H9 (cell line): ENCODE results near the gene ZNF628. TPM values are rescaled to one million over a fixed set of nuclear protein-coding genes. Genes with fewer than 3 reads are reported as not detected.
A peak's percentile ranks its signal among the peaks of the same experiment; 100 is the strongest.

Source experiments
- DNase-seq: peaks from one replicate; pipeline ENCODE4 v3.0.0-alpha.2; 2017
- H2AFZ ChIP-seq: one replicate; pipeline ENCODE4 v1.6.1; 2013; ENCODE audit warnings: mild to moderate bottlenecking, low read length, control low read depth, moderate library complexity
- H2AK5ac ChIP-seq: 2 replicates; pipeline ENCODE4 v1.6.1; 2013; ENCODE audit warnings: low read length, control low read depth, mixed read lengths; ENCODE audit not compliant: insufficient read length
- H2BK120ac ChIP-seq: one replicate; pipeline ENCODE4 v1.6.1; 2013; ENCODE audit warnings: low read depth, mild to moderate bottlenecking, low read length, control low read depth, inconsistent platforms; ENCODE audit not compliant: poor library complexity, severe bottlenecking
- H2BK12ac ChIP-seq: 2 replicates; pipeline ENCODE4 v1.6.1; 2013; ENCODE audit warnings: low read length, control low read depth, mixed read lengths, low read depth; ENCODE audit not compliant: insufficient read length
- H2BK15ac ChIP-seq: 2 replicates; pipeline ENCODE4 v1.6.1; 2013; ENCODE audit warnings: low read depth, low read length, control low read depth
- H2BK20ac ChIP-seq: one replicate; pipeline ENCODE4 v1.6.1; 2013; ENCODE audit warnings: low read depth, mild to moderate bottlenecking, low read length, control low read depth, inconsistent platforms; ENCODE audit not compliant: poor library complexity, severe bottlenecking
- H2BK5ac ChIP-seq: 2 replicates; pipeline ENCODE4 v1.6.1; 2013; ENCODE audit warnings: low read length, control low read depth, mixed read lengths; ENCODE audit not compliant: insufficient read length
- H3K14ac ChIP-seq: 2 replicates; pipeline ENCODE4 v1.6.1; 2013; ENCODE audit warnings: low read length, control low read depth; ENCODE audit not compliant: insufficient read depth
- H3K18ac ChIP-seq: 2 replicates; pipeline ENCODE4 v1.6.1; 2013; ENCODE audit warnings: low read depth, mild to moderate bottlenecking, mixed read lengths, low read length, control low read depth; ENCODE audit not compliant: insufficient read length
- H3K23ac ChIP-seq: 2 replicates; pipeline ENCODE4 v1.6.1; 2013; ENCODE audit warnings: low read length, control low read depth, mixed read lengths, low read depth; ENCODE audit not compliant: insufficient read length
- H3K23me2 ChIP-seq: 2 replicates; pipeline ENCODE4 v1.6.1; 2013; ENCODE audit warnings: low read depth, mild to moderate bottlenecking, mixed read lengths, low read length, control low read depth; ENCODE audit not compliant: insufficient read length, poor library complexity, severe bottlenecking
- H3K27ac ChIP-seq: 2 replicates; pipeline ENCODE4 v1.5.1; 2013; ENCODE audit warnings: low read length, control low read depth, mixed read lengths, low read depth; ENCODE audit not compliant: insufficient read length
- H3K27me3 ChIP-seq: 2 replicates; pipeline ENCODE4 v1.6.1; 2013; ENCODE audit warnings: low read length, control low read depth, inconsistent platforms; ENCODE audit not compliant: insufficient read depth
- H3K4ac ChIP-seq: 2 replicates; pipeline ENCODE4 v1.6.1; 2013; ENCODE audit warnings: low read depth, mild to moderate bottlenecking, control low read depth, inconsistent platforms, low read length, moderate library complexity
- H3K4me1 ChIP-seq: 2 replicates; pipeline ENCODE4 v1.6.1; 2013; ENCODE audit warnings: low read length, control low read depth, inconsistent platforms; ENCODE audit not compliant: insufficient read depth
- H3K4me2 ChIP-seq: 2 replicates; pipeline ENCODE4 v1.6.1; 2013; ENCODE audit warnings: low read length, control low read depth, mixed read lengths; ENCODE audit not compliant: insufficient read length, insufficient read depth
- H3K56ac ChIP-seq: 2 replicates; pipeline ENCODE4 v1.6.1; 2013; ENCODE audit warnings: low read depth, mild to moderate bottlenecking, mixed read lengths, low read length, control low read depth; ENCODE audit not compliant: insufficient read length
- H3K79me1 ChIP-seq: 2 replicates; pipeline ENCODE4 v1.6.1; 2013; ENCODE audit warnings: low read depth, mild to moderate bottlenecking, moderate library complexity, low read length, control low read depth, inconsistent platforms; ENCODE audit not compliant: insufficient read depth, poor library complexity, severe bottlenecking
- H3K79me2 ChIP-seq: 2 replicates; pipeline ENCODE4 v1.6.1; 2013; ENCODE audit warnings: low read length, control low read depth, inconsistent platforms; ENCODE audit not compliant: insufficient read depth
- H3K9ac ChIP-seq: 2 replicates; pipeline ENCODE4 v1.6.1; 2013; ENCODE audit warnings: low read length, control low read depth, mixed read lengths; ENCODE audit not compliant: insufficient read length; ENCODE audit errors: extremely low read depth
- H3K9me3 ChIP-seq: one replicate; pipeline ENCODE4 v1.6.1; 2013; ENCODE audit warnings: low read depth, low read length, inconsistent platforms; ENCODE audit not compliant: control insufficient read depth
- H3T11ph ChIP-seq: one replicate; pipeline ENCODE4 v1.6.1; 2013; ENCODE audit warnings: mild to moderate bottlenecking, low read length, control low read depth, inconsistent platforms
- H4K20me1 ChIP-seq: one replicate; pipeline ENCODE4 v1.6.1; 2013; ENCODE audit not compliant: control insufficient read depth, insufficient read length, insufficient read depth
- H4K5ac ChIP-seq: 2 replicates; pipeline ENCODE4 v1.6.1; 2013; ENCODE audit warnings: low read depth, mild to moderate bottlenecking, mixed read lengths, low read length, control low read depth; ENCODE audit not compliant: insufficient read length
- H4K8ac ChIP-seq: replicated peaks from 2 replicates; pipeline ENCODE4 v1.6.1; 2013; ENCODE audit warnings: low read length, control low read depth, mixed read lengths, low read depth; ENCODE audit not compliant: insufficient read length
- H4K91ac ChIP-seq: 2 replicates; pipeline ENCODE4 v1.6.1; 2013; ENCODE audit warnings: low read depth, mild to moderate bottlenecking, moderate library complexity, mixed read lengths, low read length, control low read depth; ENCODE audit not compliant: insufficient read length
- H3K27ac Mint-ChIP-seq, 3 experiments: 2 replicates in 2 of 3; 3 replicates in 1 of 3; pipeline ENCODE4 v1.8.0; 2020 to 2021; ENCODE audit warnings: mixed read lengths in 3 of 3, mild to moderate bottlenecking in 1 of 3, moderate library complexity in 1 of 3
- H3K27me3 Mint-ChIP-seq: 2 replicates; pipeline ENCODE4 v1.8.0; 2021; ENCODE audit warnings: low read depth, mild to moderate bottlenecking, moderate library complexity, mixed read lengths
- H3K36me3 Mint-ChIP-seq, 3 experiments: 2 replicates in 2 of 3; 3 replicates in 1 of 3; pipeline ENCODE4 v1.8.0; 2020 to 2021; ENCODE audit warnings: low read depth in 3 of 3, mixed read lengths in 3 of 3; ENCODE audit not compliant: insufficient read depth in 1 of 3
- H3K4me1 Mint-ChIP-seq, 2 experiments: 2 replicates each; pipeline ENCODE4 v1.8.0; 2020; ENCODE audit warnings: mixed read lengths in 2 of 2
- H3K4me3 Mint-ChIP-seq, 2 experiments: 2 replicates in 1 of 2; 3 replicates in 1 of 2; pipeline ENCODE4 v1.8.0; 2020 to 2021; ENCODE audit warnings: mild to moderate bottlenecking in 2 of 2, mixed read lengths in 2 of 2, moderate library complexity in 1 of 2
- H3K9me3 Mint-ChIP-seq, 2 experiments: 2 replicates in 1 of 2; 3 replicates in 1 of 2; pipeline ENCODE4 v1.8.0; 2020; ENCODE audit warnings: mild to moderate bottlenecking in 2 of 2, mixed read lengths in 2 of 2, moderate library complexity in 1 of 2
- WGBS: extraction: QIAGEN DNeasy Blood & Tissue Kit; methylation state at CpG from one replicate; pipeline ENCODE4 v1.1.7; 2013; ENCODE audit warnings: missing lambda C conversion rate, low lambda C conversion rate, mixed read lengths; ENCODE audit not compliant: insufficient read length; ENCODE audit errors: extremely low coverage; 5-methylcytosine and 5-hydroxymethylcytosine counted together
- total RNA-seq: library from RNA; stranded (reverse); gene quantifications from 2 replicates; pipeline ENCODE4 v1.2.1, GENCODE V29; 2021
- TF ChIP-seq, protein P1 (sequence below): fragments of 200-600 bp; sonication (generic); conservative IDR thresholded peaks from 3 replicates; pipeline ENCODE4 v1.8.0; 2021; ENCODE audit warnings: antibody characterized with exemption, mild to moderate bottlenecking

The ZNF628 gene
- total RNA-seq, 1 experiment from 2014 or later: 16.6 TPM

DNA sequence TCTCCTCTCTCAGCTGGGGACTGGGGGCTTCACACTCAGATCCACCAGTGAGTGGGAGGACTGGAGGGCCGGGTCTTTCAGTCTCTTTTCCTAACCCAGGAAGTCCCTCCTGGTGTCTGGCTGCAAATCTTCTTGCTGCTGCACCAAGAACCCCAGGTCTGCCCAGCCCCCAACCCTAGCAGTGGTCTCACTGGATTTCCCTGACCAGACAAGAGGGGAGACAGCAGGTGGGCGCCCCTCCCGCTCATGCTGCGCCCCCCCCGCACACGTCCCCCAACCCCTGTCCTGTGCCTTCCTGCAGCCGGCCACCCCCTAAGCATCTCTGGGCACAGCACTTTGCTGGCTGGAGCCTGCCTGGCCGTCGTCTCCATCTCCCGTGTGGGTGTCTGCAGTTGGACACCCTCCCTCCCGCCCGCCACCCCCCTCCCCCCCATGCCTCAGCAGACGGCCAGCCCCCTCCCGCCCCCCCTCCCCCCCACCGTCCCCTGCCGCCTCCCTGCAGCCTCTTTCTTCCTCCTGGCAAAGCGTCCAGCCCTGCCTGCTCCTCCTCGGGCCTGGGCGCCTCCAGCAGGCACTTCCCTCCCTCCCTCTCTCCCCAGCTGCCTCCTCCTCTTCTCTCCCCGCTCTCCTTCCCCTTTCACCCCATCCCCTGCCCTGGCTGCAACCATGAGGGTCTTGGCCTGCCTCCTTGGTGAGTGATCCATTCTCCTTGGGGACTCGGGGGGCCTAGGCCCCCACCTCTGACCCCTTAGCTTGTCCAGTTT is 11.7 kb downstream of the ZNF628 start, which contains the start of gene SSC5D:
Gene SSC5D, plus strand, starts transcription at position 513 of the 764 bp plus-strand sequence. Its CDS starts 154 bp downstream, at position 667.
- no peak within 1 kb of the TSS for H4K8ac ChIP-seq
- H2AFZ ChIP-seq: no peak within 1 kb of the TSS
- no peak within 1 kb of the TSS for H3T11ph ChIP-seq
- H3K9ac ChIP-seq: no peak within 1 kb of the TSS
- no peak within 1 kb of the TSS for H2BK12ac ChIP-seq
- Mint-ChIP-seq H3K36me3 (peaks cover 0 to 5% (median 0%) of the 10 kb centered on the region in 3 experiments; a peak in 3 of 7 replicates), H3K27me3 (peaks cover 7% of the 10 kb centered on the region), H3K27ac (peak within 1 kb of the TSS; percentile 73 to 92 (median 82); a peak in 5 of 7 replicates), H3K4me3 (peak within 1 kb of the TSS; percentile 46 to 75), H3K9me3 (no peaks in the 10 kb centered on the region), H3K4me1 (peaks cover 16 to 35% of the 10 kb centered on the region in 2 experiments)
- TF ChIP-seq, protein P1, sequence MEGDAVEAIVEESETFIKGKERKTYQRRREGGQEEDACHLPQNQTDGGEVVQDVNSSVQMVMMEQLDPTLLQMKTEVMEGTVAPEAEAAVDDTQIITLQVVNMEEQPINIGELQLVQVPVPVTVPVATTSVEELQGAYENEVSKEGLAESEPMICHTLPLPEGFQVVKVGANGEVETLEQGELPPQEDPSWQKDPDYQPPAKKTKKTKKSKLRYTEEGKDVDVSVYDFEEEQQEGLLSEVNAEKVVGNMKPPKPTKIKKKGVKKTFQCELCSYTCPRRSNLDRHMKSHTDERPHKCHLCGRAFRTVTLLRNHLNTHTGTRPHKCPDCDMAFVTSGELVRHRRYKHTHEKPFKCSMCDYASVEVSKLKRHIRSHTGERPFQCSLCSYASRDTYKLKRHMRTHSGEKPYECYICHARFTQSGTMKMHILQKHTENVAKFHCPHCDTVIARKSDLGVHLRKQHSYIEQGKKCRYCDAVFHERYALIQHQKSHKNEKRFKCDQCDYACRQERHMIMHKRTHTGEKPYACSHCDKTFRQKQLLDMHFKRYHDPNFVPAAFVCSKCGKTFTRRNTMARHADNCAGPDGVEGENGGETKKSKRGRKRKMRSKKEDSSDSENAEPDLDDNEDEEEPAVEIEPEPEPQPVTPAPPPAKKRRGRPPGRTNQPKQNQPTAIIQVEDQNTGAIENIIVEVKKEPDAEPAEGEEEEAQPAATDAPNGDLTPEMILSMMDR: no peak
- H3K79me2 ChIP-seq: no peaks in the 10 kb centered on the region
- no peak within 1 kb of the TSS for H2AK5ac ChIP-seq
- no peak within 1 kb of the TSS for H3K23ac ChIP-seq
- no peak within 1 kb of the TSS for H3K18ac ChIP-seq
- WGBS: no CpG with 5 or more reads among the region's 21 CpGs
- H3K56ac ChIP-seq: no peak within 1 kb of the TSS
- no peak within 1 kb of the TSS for H2BK5ac ChIP-seq
- H2BK20ac ChIP-seq: no peak within 1 kb of the TSS
- no peak within 1 kb of the TSS for H3K27ac ChIP-seq
- H3K27me3 ChIP-seq: no peaks in the 10 kb centered on the region
- H2BK15ac ChIP-seq: no peak within 1 kb of the TSS
- H3K9me3 ChIP-seq: no peaks in the 10 kb centered on the region
- no peak within 1 kb of the TSS for H3K4ac ChIP-seq
- H3K79me1 ChIP-seq: no peaks in the 10 kb centered on the region
- H3K14ac ChIP-seq: 0 out of 2 replicates have a peak within 1 kb of the TSS, but pooled peaks have one; percentile 47
- peak within 1 kb of the TSS; percentile 52 for H3K4me2 ChIP-seq
- DNase-seq: no peak
- peaks cover 8% of the 10 kb centered on the region for H3K23me2 ChIP-seq
- no peak within 1 kb of the TSS for H4K5ac ChIP-seq
- H2BK120ac ChIP-seq: no peak within 1 kb of the TSS
- H4K20me1 ChIP-seq: no peaks in the 10 kb centered on the region
- H4K91ac ChIP-seq: no peak within 1 kb of the TSS
- peaks cover 3% of the 10 kb centered on the region for H3K4me1 ChIP-seq
